HG03575 (cell line): ENCODE measurements around the gene SNX30.

Experiments
- ATAC-seq: cut with Tn5 transposase; IDR thresholded peaks from one replicate; pipeline ENCODE4 v1.9.1; 2021; ENCODE audit not compliant: unreplicated experiment, insufficient number of reproducible peaks, low FRiP score; ENCODE audit errors: extremely low read depth

Gene SNX30

GRCh38 chr9:112848316-112849151, 98.0 kb downstream of the SNX30 start:
- no peak for ATAC-seq

DNA sequence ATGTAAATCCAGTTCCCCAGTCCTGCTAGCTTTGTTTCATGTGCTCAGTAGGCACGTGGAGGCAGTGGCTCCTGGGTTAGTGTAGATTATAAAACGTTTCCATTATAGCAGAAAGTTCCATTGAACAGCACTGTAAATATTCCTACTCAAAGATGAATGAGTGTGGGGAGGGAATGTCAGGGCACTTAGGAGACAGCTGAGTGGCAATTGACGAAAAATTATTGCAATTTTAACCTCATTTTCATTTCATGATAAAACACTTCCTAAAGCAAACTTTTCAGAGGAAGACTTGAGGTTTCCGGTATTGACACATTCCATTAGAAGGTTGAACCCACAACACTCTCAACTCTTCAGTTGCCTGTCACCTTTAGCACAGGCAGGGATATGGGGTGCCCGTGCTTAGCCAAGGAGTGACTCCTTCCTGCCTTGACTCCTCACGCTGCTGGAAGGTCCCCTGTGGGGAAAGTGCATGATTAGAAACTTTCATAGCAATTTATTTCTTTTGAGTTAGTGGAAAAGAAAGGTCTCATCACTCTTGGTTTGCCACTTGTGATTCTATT, 98.9 kb downstream of the SNX30 start:
- ATAC-seq: no peak

GRCh38 chr9:112850840-112851239, 100.3 kb downstream of the SNX30 start:
- no peak for ATAC-seq

- ATAC-seq: no peak
Measured at GRCh38 chr9:112852741-112853504, 102.4 kb downstream of the SNX30 start.

DNA sequence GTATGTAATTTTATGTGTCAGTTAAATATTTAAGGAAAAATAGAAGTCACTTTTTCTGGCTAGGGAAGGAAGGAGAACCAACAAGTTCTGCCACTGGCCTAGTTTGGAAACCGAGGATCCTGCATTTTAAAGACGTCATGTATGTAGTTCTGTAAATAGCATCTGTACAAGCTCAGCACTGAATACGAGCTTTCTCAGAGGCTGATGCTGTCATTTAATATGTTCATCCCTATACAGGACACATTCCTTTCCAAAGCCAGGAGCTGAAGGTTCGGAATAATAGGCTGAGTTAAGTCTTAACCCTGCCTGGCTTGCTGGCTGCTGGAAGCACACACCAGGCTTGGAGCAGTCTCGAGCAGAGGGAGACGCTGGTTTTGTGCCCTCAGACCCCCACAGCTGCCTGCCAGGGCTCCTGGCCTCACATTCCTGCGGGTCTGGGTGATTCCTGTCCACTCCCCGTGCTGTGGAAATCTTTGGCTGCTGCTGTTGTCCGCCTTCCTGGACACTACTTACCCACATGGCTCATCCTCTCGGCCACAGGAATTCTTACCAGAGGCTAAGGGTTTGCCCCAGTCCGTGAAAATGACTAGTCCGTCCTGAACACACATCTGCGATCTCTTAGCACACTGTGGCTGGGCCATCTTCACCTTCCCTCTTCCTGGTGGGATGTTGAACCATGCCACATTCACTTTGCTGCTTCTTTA, 103.5 kb downstream of the SNX30 start:
- ATAC-seq: no peak

DNA sequence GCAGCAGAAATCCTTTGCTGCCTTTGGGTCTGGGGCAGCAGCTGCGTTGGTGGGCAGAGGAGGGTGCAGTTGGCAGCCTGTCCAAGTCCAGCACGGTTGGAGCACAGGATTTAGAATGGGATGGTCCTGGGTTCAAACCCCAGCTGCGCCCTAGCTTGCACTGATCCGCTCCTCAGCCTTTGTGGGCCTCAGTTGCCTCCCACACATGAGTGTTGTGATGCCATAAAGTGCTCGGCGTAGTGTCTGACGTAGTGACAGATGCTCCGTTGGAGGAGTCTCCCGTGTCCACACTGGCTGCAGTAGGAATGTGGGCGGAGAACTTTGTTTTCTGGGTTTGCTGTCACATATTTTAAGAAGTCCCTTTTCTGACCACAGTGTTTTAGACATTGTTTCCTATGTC, 104.1 kb downstream of the SNX30 start:
- no peak for ATAC-seq

- ATAC-seq: no peak
Measured at GRCh38 chr9:112856200-112856599, 105.6 kb downstream of the SNX30 start.

DNA sequence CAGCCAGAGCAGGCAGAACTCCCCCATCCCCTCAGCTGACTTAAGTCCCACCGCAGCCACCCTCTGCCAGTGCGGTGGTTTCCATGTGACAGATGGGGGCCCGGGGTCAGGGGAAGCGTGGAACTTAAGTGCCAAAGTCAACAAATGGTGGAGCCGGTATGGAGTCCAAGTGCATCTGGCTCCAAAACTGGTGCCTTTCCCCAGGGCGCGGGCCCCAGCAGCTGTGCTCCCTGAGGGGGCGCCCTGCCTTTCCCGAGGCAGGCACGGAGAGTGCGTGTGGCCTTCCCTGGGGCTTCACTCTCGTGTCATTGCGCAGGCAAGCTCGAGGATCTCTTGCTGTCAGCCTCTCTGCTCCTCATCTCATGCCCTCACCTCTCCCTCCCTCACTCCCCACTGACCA, 106.3 kb downstream of the SNX30 start:
- ATAC-seq: no peak

DNA sequence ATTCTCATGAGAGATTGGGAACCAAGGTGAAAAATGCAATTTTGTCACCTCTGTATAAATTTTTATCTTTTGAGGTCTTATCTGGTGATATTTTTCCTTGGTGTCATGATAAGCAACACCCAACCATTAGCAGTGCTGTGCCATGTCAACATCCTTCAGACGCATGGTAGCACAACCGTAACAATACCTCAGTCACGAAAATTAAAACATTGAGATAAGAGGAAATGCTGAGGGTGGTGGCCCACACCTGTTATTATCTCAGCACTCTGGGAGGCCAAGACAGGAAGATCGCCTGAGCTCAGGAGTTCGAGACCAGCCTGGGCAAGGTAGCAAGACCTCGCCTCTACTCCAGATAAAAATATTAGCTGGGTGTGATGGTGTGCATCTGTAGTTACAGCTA, 107.4 kb downstream of the SNX30 start:
- no peak for ATAC-seq

- no peak for ATAC-seq
Measured at GRCh38 chr9:112858625-112859147, 108.1 kb downstream of the SNX30 start.

DNA sequence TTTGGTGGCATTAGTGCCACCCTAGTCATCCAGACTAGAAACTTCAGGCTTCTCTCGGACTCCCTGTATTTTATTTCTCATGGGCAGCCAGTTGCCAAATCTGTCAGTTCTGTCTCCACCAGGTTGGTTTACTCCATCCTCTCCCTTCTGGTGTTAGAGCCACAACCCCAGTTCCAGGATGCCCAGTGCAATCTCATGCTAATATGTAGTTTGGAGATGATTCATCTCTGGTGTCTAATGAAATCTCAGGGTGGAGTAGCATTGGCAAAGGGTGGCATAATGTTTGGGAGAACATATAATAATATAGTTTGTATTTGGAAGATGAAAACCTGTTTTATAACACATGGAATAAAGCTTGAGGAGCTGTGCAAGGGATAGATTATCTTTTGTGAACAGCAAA, 109.9 kb downstream of the SNX30 start:
- no peak for ATAC-seq

- ATAC-seq: no peak
Measured at GRCh38 chr9:112861155-112861554, 110.6 kb downstream of the SNX30 start.

DNA sequence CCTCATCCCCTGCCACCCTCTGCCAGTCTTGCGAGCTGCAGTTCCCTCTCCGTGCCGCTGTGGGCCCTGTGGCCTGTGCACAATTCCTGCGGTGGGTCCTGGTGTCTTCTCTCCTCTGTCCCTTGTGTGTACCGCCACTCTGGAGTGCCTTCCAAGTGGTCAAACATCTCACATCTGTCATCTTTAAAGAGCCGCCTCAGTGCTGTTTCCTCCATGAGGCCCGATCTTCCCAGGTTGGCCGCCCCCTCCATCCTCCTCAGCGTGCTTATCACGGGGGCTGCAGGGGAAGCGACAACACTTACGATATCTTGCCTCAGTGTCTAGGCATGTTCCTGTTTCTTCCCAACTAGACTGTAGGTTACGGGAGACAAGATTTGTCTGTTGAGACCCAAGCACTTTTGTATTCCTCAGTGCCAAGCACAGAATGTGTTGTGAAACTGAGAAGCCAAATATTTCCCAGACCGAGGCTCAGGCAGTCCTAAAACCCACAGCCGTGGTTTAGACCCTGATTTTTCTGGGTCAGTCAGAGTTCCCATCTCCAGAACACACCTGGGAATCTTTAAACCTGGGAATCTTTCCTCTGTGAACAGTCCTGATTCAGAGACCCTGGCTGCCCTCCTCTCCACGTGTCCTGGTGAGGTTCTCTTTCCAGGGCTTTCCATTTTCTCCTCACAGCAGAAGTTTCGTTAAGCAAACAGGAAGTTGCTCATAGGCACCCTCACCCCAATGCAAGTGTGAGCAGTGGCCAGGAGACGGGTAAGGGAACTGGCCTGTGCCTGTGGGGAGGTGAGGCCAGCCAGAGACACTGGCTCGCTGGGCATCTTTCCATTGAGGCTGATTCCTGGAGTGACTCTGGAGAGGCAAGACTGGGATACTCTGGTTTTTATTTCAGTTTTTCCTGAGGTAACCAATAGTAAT, 111.3 kb downstream of the SNX30 start:
- no peak for ATAC-seq

GRCh38 chr9:112863214-112863613, 112.7 kb downstream of the SNX30 start:
- ATAC-seq: no peak

- no peak for ATAC-seq
Measured at GRCh38 chr9:112863746-112864145, 113.2 kb downstream of the SNX30 start.

DNA sequence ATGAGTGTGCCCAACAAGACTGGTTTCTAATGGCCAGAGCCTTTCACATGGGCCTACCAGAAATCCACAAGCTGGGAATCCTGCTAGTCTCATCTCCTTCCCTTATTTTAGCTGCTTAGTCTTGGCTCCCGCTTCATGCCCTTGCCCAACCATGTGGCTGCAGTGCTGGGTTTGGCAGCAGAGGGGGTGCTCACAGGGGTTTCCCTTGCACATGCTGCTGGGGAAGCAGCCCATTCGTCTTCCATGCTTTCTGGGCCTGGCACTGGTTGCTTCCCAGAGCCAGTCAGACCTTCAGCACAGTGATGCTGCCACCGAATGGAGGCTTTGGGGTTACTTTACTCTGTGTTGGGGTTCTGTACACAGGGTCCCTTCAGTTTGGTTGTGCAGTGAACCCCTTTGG, 113.8 kb downstream of the SNX30 start:
- no peak for ATAC-seq

- no peak for ATAC-seq
Measured at GRCh38 chr9:112864982-112865381, 114.4 kb downstream of the SNX30 start.

DNA sequence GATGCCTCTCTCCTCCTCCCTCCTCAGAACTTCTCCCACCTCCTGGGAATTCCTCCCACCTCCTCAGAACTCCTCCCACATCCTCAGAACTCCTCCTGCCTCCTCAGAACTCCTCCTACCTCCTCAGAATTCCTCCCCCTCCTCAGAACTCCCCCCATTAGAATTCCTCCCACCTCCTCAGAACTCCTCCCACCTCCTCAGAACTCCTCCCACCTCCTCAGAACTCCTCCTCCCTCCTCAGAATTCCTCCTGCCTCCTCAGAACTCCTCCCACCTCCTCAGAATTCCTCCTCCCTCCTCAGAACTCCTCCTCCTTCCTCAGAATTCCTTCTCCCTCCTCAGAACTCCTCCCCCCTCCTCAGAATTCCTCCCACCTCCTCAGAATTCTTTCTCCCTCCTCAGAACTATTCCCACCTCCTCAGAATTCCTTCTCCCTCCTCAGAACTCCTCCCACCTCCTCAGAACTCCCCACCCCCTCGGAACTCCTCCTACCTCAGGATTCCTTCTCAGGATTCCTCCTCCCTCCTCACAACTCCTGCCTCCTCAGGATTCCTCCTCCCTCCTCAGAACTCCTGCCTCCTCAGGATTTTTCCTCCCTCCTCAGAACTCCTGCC, 116.2 kb downstream of the SNX30 start:
- no peak for ATAC-seq
